Islet of Langerhans (tissue), 1 donor: Measurements from ENCODE around the gene HTR5A.

ENCODE experiments used
- FAIRE-seq: peaks from one replicate; lab custom pipeline; 2011; peaks lifted over from hg19 to GRCh38; lab: Jason Lieb, UNC

Gene HTR5A

DNA sequence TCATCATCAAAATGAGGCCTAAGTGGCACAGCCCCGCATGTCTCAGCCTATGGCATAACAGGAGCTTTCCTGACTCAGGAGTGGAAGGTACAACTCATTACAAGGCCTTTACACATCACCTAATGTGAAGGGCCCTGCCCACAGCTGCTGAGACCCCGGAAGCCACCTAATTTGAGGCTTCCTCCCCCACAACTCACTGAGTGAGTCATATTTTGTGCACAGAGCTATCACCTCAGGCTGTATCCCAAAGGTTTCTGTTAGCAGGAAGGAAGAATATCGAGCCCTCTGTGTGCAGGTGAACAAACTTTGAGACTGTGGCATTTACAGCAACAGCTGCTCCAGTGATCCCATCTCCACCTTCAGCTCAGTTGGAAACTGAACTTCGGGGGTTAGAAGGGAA is 20.6 kb downstream of the HTR5A start:
- FAIRE-seq: no peak

- FAIRE-seq: no peak
Observed at GRCh38 chr7:155093596-155093995, 23.5 kb downstream of the HTR5A start.

GRCh38 chr7:155094636-155095135 is 24.6 kb downstream of the HTR5A start:
- no peak for FAIRE-seq

- no peak for FAIRE-seq
Observed at GRCh38 chr7:155097338-155097737, 27.2 kb downstream of the HTR5A start.

- FAIRE-seq: no peak
Observed at GRCh38 chr7:155103839-155104238, 33.7 kb downstream of the HTR5A start.

GRCh38 chr7:155104913-155105312 is 34.8 kb downstream of the HTR5A start:
- no peak for FAIRE-seq

DNA sequence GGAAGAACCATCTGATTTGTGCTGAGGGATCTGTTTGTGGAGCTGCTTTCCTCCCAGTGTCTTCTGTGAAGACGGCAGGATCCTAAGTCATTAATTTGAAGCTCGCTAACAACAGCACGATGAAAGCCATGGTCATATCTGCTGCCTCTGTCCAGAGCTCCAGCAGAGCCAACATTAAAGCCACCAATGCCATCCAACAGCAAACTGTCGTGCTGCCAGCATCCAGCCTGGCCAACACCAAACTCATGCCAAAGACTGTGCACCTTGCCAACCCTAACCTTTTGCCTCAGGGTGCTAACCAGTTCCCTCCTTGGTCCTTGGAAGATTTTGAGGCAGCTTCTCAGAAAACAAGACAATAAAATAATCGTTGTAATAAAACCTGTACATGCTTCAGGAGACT is 36.2 kb downstream of the HTR5A start:
- FAIRE-seq: no peak

GRCh38 chr7:155107126-155107525 is 37.0 kb downstream of the HTR5A start:
- no peak for FAIRE-seq

DNA sequence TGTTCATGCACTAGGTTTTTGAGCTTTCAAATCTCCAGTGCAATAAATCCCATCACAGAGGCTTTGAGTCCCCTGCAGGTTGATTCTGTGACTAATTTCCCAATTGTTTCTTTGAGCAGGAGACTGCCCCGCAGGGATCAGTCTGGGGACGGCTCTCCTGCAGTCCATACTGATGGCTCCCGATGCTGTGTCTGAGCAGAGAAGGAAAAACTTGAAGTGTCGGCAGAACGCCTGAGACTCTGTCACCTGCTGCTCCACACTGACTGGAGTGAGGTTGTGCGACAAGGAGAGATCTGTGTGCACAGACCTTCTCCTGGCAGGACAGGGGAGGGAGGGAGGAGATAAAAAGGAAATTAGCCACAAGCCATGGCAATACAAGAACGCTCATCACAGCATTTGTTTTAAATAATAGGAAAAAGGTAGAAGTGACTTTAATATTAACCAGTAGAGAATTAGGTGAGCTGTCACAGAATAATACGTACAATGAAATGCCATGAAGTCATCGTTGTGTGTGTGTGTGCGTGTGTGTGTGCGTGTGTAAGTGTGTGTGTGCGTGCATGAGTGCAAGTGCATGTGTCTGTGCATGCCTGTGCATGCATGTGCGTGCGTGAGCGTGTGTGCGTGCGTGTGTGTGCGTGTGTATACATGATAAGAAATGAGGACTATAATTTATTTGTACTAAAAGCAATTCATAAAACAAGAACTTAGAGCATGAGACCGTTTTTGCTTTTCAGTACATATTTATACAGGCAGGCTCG is 38.2 kb downstream of the HTR5A start:
- no peak for FAIRE-seq

DNA sequence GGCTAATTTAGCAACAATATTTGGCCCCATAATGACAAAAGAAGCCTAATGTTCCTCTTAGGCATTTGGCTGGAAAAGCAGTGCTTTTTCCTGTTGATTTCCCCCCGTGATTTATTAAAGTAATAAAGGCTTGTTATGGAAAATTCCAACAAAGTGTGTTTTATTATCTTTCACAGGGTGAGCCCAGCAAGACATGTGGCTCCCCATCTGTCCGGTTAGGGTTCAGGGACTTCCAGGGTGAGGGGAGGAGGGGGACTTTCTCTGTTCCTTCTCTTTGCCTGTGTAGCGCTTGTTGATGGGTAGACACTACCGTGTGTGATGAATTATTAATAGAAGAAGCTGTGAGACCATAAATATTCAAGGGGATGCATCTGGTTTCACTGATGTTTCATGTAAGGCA is 39.0 kb downstream of the HTR5A start:
- no peak for FAIRE-seq

DNA sequence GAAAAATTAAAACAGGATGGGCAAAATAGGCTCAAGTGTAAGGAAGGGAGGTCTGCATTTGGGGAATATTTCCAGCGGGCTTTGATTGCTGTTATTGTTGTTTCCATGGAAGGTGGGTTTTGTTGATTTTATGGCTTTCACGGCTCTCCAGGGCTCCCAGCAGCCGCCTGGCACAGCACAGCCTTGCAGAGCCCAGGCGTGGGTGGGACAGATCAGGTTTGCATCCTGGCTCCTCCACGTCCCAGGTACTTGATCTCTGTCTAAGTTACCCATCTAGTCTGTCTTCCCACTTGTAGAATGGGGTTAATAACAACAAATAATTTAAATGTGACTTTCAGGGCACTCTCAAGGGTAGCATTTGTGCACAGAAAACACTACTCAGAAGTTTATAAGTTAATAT is 45.2 kb downstream of the HTR5A start:
- FAIRE-seq: no peak

GRCh38 chr7:155119801-155120382 is 49.8 kb downstream of the HTR5A start:
- FAIRE-seq: no peak

DNA sequence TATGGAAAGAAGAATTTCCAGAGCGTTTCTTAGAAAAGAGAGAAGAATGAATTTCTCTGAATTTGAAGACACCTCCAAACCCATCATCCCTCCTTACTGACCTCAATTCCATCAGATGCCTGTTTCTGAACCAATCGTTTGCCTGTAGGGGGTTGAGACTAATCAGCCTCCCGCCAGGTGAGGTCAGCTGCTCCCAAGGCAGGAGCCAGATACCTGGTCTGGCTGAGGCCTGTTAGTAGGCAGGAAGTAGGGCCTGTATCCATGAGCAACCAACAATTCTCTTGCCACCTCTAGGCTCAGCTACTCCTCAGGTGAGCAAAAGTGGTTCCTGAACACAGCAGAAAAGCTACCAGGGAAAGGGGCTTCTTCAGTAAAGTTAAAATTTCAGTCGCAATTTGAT is 50.3 kb downstream of the HTR5A start:
- FAIRE-seq: no peak

DNA sequence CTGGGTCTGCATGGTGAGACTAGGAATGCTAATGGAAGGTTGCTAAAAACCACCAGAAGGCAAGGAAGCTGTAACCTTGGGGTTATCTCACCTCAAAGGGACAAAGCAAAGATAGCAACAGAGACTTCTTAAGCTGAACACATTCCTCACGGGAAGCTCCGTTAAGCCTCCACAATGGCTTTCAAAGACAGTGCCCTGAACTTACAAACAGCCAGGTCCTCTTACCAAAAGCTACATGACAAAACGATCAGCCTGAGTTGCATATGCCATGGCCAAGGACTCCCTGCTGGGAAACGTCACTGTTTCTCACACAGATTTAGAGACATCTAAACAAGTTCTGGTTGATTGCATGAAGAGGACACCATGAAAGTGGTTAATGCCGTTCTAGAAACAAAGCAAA is 52.7 kb downstream of the HTR5A start:
- FAIRE-seq: no peak

GRCh38 chr7:155123413-155123812 is 53.3 kb downstream of the HTR5A start:
- FAIRE-seq: no peak

- no peak for FAIRE-seq
Observed at GRCh38 chr7:155124706-155125105, 54.6 kb downstream of the HTR5A start.

DNA sequence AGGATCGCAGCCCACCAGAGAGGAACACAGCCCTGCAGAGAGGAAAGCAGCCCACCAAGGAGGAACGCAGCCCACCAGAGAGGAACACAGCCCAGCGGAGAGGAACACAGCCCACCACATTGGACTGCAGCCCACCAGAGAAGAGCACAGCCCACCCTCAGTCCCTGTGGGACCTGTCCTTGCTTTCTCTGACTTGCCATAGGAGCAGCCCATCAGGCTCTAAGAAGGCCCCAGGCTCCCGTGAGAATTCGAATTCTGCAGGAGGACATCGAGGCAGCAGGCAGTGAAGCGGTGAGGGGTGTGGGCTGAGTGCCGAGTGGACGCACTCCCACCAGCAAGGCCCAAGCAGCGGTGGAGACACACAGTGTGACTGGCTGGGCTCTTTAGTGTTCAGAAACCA is 59.1 kb downstream of the HTR5A start:
- FAIRE-seq: no peak

DNA sequence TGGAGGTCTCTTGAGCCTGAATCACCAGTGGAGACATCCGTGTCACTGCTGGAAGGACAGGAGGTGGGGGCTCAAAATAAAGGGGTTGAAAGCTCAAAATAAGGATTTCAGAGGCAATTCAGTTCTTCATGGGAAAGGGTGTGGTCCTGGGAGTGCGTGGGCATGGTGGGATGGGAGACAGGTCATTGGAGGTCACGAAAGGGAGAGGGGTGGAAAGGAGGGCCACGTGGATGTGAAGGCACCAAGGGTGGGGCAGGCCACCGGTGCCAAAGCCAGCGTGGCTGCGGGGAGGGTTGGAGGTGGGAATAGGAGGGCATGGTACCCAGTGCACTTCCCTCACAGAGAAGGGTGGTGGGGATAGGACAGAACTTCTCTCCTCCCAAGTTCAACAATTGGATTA is 59.7 kb downstream of the HTR5A start:
- FAIRE-seq: no peak

GRCh38 chr7:155130493-155130892 is 60.4 kb downstream of the HTR5A start:
- FAIRE-seq: no peak

GRCh38 chr7:155131090-155131489 is 61.0 kb downstream of the HTR5A start:
- FAIRE-seq: no peak

DNA sequence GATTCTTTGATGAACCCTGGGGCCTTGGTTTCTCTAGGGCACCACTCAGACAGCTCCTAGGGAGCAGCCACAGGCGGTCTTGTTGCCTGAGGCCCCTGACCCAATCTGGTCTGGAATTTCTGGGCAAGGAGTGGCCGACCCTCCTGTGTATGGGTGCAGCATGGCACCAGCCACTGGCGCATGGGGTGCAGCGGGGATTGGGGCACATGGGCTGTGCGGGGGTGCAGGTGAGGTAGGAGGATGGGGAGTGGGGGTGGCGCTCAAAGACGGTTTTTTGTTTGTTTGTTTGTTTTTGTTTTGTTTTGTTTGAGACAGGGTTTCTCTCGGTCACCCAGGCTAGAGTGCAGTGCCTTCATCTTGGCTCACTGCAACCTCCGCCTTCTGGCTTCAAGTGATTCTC is 62.3 kb downstream of the HTR5A start:
- no peak for FAIRE-seq

GRCh38 chr7:155136619-155137243 is 66.6 kb downstream of the HTR5A start:
- FAIRE-seq: no peak
